HK-2 (cell line): ENCODE data around the gene HMCN2.

Source experiments
- DNase-seq: peaks from one replicate; pipeline ENCODE4 v3.0.0-alpha.2; 2018; ENCODE audit not compliant: unreplicated experiment

Gene HMCN2

DNA sequence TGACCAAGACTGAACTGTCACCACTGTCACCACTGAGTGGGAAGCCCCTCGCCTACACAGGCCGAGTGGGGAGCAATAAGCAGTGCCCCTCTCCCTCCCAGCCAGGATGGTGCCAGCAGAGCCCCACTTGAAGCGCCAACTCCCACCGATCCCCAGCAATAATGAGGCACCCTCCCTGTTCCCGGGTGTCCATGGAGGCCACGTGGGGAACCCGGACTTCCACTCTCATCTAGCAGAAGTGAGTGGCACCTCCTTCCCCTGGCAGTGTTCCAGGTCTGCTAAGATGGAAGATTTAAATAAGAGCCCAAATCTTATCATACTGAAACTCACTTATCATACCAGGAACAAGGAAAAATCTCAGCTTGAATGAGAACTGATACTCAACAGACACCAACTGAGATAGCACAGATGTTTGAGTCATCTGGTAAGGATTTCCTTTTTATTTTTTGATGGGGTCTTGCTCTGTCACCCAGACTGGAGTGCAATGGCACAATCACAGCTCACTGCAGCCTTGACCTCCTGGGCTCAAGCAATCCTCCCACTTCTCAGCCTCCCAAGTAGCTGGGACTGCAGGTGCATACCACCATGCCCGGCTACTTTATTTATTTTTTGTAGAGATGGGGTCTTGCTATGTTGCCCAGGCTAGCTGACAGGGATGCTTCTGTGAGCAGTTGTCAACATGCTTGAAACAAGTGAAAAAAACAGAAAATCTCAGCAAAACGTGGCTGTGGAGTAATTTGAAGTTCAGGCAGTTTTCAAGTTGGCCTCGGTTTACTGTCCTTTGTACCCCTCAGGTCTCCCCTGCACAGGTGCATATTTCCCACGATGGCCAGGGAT is 149.6 kb downstream of the HMCN2 start:
- no peak for DNase-seq

- DNase-seq = no peak
These were observed 152.0 kb downstream of the HMCN2 start for GRCh38 chr9:130417602-130418001.

- no peak for DNase-seq
These were observed 153.2 kb downstream of the HMCN2 start for GRCh38 chr9:130418776-130419175.

GRCh38 chr9:130419521-130420035 is 154.0 kb downstream of the HMCN2 start:
- no peak for DNase-seq

DNA sequence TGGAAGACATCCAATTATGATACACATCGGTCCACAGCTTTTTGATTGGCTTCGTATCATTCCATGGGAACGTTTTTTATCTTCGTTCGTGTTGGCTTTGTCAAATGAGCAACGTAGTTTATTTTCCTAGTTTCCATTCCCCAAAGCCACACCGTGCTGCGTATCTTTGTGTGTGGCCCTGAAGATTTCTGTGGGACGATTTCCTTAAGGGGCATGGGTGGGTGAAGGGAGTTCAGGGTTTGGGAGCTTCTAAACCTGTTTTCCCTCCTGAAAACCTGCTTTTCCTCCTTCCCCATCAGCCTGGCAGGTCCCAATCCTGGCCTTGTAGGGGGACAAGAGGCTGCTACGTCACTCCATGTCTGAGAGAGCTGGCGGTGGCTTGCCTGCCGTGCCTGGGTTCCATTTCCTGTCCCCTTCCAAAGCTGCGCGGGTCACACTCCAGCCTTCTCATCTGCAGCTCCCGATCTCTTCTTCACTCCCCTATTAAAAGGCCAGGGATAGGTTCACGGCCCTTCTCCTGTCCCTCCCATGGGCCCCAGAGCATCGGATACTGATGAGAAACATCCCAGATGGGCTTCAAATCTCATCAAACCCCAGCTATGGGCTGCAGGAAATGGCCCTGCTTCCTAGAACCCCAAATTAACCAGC is 155.7 kb downstream of the HMCN2 start:
- no peak for DNase-seq

DNA sequence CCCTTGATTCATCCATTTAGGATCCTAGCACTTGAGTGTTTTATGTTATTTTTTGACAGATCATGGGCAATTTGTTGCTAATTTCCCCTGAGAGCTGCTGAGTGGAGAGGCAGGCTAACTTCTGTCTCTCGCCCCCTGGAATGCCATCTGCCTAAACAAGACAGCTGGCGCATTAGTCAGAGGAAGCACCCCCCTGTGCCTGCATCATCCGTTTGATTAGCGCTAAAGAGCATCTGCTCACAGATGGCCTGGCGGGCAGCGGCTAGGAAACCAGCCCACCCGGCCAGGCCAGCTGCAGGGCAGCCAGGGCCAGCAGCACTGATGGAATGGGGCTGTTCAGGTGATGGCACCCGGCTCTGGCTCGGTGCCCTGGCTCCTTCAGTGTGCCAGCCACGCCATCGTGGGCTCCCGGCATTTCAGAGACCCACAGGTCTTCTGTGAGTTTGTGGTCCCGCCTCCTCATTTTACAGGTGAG is 156.3 kb downstream of the HMCN2 start:
- no peak for DNase-seq

DNA sequence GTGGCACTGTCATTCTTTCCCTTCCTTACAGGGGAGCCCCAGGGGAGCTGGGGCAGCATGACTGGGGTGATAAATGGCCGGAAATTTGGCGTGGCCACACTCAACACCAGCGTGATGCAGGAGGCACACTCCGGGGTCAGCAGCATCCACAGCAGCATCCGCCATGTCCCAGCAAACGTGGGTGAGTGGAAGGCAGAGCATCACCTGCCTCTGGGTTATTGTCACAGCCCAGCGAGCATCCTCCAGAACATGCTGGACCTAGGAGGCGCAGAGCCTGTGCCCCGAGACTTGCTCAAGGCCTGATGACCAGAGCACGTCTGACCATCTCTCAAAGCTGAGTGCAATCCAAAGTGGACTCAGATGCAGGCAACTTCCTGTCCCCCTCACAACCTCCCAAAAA is 157.0 kb downstream of the HMCN2 start:
- DNase-seq = no peak

GRCh38 chr9:130423272-130423671 is 157.7 kb downstream of the HMCN2 start:
- no peak for DNase-seq

DNA sequence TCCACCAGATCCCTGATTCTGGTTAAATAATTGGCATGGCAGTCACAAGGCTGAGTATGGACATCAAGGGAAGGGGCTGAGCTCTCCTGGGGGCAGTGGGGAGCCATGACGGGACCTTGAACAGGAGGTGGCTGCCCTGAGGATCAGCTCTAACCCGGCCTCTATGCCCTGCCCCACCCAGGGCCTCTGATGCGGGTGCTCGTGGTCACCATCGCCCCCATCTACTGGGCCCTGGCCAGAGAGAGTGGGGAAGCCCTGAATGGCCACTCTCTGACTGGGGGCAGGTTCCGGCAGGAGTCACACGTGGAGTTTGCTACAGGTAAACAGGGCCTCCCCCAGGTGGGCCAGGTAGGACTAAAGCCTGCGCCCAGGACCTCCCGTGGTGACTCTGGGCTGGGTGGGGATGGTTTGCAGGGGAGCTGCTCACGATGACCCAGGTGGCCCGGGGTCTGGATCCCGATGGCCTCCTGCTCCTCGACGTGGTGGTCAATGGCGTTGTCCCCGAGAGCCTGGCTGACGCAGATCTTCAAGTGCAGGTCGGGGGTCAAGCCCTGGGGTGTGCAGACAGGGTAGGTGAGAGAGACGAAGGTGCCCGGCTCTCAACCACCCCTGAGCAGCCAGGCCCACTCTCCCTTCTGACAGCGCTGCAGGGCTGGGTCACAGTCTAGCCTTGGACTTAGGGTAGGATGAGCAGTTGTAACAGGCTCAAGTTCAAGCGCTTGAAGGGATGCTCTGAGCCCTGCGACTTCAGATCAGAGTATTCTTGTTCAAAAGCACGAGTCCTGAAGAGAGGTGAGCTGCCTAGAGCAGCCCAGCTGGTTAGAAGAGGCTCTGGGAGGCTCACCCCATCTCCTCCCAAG is 159.3 kb downstream of the HMCN2 start:
- no peak for DNase-seq

DNA sequence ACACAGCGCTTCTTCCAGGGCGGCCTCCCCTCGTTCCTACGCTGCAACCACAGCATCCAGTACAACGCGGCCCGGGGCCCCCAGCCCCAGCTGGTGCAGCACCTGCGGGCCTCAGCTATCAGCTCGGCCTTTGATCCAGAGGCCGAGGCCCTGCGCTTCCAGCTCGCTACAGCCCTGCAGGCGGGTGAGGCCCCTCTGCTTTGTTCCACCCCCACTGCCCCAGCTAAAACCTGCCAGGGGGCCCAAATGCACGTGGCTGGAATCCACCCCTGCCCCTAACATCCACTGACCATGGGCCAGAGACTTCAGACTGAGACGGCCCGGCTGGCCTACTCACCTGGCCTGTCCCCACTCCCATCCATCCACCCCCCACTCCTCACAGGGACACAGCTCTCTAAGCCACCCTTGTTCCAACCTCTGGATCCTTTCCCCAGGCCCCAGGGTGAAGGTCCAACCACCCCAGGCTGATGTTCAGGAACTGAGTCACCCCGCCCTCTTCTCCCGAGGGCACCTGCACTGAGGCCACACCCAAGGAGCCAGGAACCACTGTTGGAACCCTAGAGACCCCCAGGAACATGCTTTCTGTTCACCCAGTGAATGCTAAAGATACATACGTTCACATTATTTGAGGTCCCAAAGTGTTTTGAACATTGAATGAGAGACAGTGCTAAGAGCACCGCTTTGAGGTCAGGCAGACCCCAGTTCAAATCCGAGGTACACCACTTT is 160.3 kb downstream of the HMCN2 start:
- no peak for DNase-seq

DNA sequence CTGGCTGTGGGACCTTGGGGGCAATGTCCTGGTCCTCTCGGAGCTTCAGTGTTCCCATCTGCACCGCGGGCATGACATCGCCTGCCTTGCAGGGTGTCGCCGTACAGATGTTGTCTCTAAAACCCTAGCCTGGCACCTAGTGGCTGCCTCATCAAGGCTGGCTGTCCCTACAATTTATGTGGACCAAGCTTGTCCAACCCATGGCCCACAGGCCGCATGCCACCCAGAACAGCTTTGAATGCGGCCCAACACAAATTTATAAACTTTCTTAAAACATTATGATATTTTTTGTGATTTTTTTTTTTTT is 160.9 kb downstream of the HMCN2 start:
- DNase-seq = no peak

GRCh38 chr9:130426883-130427282 is 161.3 kb downstream of the HMCN2 start:
- DNase-seq = peak; percentile 35

DNA sequence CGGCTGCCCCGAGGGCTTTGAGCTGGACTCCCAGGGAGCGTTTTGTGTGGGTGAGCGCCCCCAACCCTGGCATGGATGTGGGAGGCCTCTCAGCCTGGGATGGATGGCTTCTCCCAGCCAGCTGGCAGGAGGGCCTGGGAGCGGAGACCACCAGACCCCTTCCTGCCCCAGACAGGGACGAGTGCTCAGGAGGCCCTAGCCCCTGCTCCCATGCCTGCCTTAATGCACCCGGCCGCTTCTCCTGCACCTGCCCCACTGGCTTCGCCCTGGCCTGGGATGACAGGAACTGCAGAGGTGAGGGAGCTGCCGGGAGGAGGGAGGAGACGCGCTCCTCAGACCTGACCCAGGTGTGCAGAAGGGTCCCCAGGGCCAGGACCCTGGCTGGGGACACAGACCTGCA is 161.8 kb downstream of the HMCN2 start:
- no peak for DNase-seq

- DNase-seq = no peak
These were observed 162.6 kb downstream of the HMCN2 start for GRCh38 chr9:130428086-130428665.

GRCh38 chr9:130429381-130429780 is 163.8 kb downstream of the HMCN2 start:
- DNase-seq = no peak

DNA sequence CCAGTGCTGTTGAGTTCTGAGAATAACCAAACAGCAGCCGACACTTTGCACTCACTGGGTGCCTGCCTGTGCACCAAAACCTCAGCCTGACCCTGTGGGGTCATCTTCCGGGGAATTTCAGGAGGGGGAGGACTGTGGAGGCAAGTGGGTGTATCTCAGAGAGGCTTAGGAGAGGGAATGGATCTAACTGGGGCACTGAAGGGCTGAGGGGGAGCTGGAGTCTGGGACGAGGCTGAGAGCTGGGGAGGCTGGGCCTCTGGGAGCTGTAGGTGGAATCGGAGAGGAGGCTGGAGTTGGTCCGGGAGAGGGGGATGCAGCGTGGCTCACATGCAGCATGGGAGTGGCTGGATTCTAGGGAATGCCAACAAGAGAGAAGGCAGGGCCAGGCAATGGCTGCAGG is 164.3 kb downstream of the HMCN2 start:
- DNase-seq = no peak

GRCh38 chr9:130430232-130430631 is 164.7 kb downstream of the HMCN2 start:
- no peak for DNase-seq

DNA sequence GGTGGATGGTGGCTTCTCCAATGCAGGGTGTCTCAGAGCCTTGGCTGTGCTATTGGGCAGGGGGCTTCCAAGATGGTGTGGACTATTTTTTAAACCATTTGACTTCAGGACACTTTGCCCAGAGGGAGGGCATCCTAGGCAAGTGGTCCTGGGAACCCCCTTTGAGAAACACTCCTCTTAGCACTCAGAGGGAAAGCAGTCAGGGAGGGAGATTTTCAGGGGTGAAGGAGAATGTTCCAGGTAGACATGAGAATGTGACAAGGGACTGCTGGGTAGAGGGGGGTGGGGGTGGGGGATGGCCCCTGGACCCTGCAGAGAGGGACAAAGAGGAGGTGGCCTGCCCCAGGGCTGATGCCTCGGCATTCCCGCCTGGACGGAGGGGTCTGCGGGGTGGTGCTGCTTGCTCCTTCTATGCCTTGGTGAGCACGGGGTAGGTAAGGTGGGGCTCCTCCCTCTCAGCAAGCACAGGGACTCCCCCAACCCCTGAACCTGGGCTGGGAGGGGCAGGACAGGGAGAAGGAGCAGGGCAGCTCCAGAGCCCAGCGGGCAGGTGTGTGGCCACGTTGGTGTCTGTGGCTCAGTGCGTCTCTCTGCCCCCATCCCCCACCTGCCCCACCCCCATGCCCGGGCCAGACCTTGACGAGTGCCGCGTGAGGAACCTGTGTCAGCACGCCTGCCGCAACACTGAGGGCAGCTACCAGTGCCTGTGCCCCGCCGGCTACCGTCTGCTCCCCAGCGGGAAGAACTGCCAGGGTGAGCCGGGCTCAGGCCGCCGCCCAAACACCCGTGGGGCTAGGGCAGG is 165.4 kb downstream of the HMCN2 start:
- no peak for DNase-seq

- DNase-seq = no peak
These were observed 166.2 kb downstream of the HMCN2 start for GRCh38 chr9:130431536-130432303.

DNA sequence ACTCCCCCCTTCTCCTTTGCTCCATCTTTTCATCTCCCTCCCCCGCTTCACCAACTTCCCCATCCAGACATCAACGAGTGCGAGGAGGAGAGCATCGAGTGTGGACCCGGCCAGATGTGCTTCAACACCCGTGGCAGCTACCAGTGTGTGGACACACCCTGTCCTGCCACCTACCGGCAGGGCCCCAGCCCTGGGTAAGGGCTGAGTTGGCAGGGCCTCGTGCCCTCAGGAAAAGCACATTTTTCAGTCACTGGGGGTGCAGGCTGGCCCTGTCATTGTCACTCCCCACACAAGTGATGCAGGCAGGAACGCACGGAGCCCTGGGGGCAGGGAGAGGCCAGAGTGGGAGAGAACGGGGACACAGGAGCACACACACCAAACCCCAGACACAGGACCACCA is 166.8 kb downstream of the HMCN2 start:
- no peak for DNase-seq
